ENCODE results near the gene LDLRAD3. TPM values are rescaled to one million over a fixed set of nuclear protein-coding genes. Genes with fewer than 3 reads are reported as not detected.

The LDLRAD3 gene
- total and polyA plus RNA-seq, 4 experiments from 2014 or later = not detected

DNA sequence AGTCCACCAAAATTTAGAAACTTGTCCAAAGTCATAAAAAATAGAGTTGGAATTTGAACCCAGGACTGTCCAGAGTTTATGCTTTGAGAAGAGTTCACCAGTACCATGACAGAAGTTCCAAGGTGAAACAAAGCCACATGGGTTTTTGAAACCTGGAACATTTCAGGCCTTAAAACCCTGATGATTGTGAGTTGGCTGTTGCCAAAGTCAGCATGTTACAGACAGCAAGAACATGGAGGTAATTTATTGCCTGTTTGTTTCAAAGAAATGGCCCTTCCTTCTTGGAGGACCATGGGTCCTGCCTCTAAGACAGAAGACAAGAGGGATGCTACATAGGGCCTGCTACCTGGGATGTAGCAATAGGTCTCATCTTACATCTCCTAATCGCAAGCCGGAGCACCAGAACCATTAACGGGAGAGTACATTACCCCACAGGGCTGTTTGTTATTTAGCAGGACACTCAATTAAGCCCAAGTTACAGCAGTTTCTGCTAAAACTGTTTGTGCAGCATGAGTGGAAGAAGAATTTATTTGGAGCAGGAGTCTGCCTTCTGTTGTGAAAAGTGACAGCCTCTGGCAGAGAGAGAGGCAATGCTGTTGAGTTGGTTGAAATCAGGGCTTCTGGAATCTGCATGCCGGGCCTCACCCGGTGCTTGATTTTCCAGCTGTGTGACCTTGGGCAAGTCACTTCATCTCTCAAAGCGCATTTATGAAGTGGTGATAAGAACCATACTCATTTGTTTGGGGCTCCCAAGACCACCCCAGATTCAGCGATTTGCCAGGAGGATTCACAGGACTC, 136.2 kb downstream of the LDLRAD3 start:
- Mint-ChIP-seq H3K36me3 (no peaks in the 10 kb centered on the region), H3K27ac (no peak overlapping the region)

DNA sequence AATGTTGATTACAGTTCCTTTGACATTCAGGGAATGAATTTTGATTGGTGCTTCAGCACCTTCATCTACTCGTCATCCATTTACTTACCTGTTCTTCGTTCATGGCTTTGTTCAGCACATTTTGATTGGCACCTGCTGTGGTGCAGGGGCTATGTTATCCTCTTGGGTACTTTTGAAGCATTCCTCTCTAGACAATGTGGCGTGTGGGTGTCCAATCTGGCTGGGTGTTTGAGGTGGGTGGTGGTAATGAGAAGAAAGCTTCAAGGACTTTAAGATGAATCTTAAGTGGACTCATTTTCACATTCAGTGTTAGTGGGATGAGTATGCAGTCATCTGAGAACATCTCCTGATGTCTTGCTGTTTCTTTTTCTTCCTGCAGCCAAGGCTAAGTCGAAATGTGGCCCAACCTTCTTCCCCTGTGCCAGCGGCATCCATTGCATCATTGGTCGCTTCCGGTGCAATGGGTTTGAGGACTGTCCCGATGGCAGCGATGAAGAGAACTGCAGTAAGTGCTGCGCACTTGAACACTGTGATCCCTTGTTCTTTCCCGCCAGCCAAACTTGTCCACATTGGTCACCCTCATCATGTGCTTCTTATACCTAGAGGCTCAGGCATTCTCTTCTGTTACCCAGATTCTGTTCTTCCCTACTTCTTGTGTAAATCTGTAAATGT, 137.5 kb downstream of the LDLRAD3 start:
- Mint-ChIP-seq H3K27ac (peak overlapping the region in 1 of 7 donors; percentile 4), H3K9me3 (peaks cover 2 to 18% (median 8%) of the 10 kb centered on the region in 8 donors), H3K4me3 (no peak overlapping the region), H3K4me1 (no peaks in the 10 kb centered on the region), H3K36me3 (no peaks in the 10 kb centered on the region), H3K27me3 (peaks cover 0 to 1% of the 10 kb centered on the region in 2 donors)
- POLR2A ChIA-PET (ENCODE audit: partially characterized antibody) = no interaction called here
- CTCF ChIA-PET (ENCODE audit: partially characterized antibody) = interaction anchor here (1.1 kb wide), 1 partner anchor 9 kb away, joined by 3 read pairs; no protein-coding TSS in a partner anchor
- intact Hi-C loops (cut with micrococcal nuclease) = no loop called here
- H3K4me1 ChIP-seq (ENCODE audit: insufficient read depth, low read length) = no peaks in the 10 kb centered on the region
- no peak for DNase-seq
- no peaks in the 10 kb centered on the region for H3K27me3 ChIP-seq (ENCODE audit: insufficient read depth, low read length)
- H3K36me3 ChIP-seq (ENCODE audit: insufficient read depth, low read length) = no peaks in the 10 kb centered on the region
- no peak overlapping the region for H3K4me3 ChIP-seq (ENCODE audit: low read length in 2 of 2)
- no peaks in the 10 kb centered on the region for H3K9me3 ChIP-seq (ENCODE audit: control insufficient read depth in 1 of 2, low read length in 2 of 2)
- H3K27ac ChIP-seq (ENCODE audit: low read depth, low read length) = no peak overlapping the region

More for the DNA sequence above, 136.2 kb downstream of the LDLRAD3 start:
- no peak for DNase-seq
- no peak overlapping the region for H3K4me3 Mint-ChIP-seq
- H3K4me3 ChIP-seq (ENCODE audit: low read length in 2 of 2) = no peak overlapping the region
- H3K36me3 ChIP-seq (ENCODE audit: insufficient read depth, low read length) = no peaks in the 10 kb centered on the region
- no peaks in the 10 kb centered on the region for H3K9me3 ChIP-seq (ENCODE audit: control insufficient read depth in 1 of 2, low read length in 2 of 2)
- CTCF ChIA-PET (ENCODE audit: partially characterized antibody) = no interaction called here
- H3K9me3 Mint-ChIP-seq = peaks cover 1 to 9% (median 4%) of the 10 kb centered on the region in 8 donors
- H3K27me3 Mint-ChIP-seq = peaks cover 0 to 1% of the 10 kb centered on the region in 2 donors
- no peaks in the 10 kb centered on the region for H3K4me1 Mint-ChIP-seq
- no peaks in the 10 kb centered on the region for H3K4me1 ChIP-seq (ENCODE audit: insufficient read depth, low read length)
- POLR2A ChIA-PET (ENCODE audit: partially characterized antibody) = no interaction called here
- no peaks in the 10 kb centered on the region for H3K27me3 ChIP-seq (ENCODE audit: insufficient read depth, low read length)
- no peak overlapping the region for H3K27ac ChIP-seq (ENCODE audit: low read depth, low read length)
- intact Hi-C loops (cut with micrococcal nuclease) = no loop called here

DNA sequence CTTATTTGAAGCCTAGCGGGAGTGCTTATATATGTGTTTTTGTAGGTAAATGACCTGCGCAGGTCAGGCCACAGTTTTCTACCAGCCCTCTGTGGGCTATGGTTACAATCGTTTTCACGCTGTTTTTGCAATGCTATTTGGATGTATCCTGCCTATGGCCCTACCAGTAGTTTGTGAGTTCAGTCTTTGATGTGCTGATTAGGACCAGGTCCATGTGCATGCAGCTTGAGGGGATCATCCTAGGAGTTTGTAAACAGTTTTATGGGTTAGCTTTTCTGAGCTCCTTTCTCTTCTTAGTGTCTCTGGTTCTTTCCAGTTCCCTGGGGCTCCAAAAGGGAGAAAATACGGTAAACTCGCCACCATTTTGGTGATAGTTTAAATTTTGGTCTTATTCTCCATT, 142.5 kb downstream of the LDLRAD3 start:
- no peaks in the 10 kb centered on the region for H3K4me1 ChIP-seq (ENCODE audit: insufficient read depth, low read length)
- no peaks in the 10 kb centered on the region for H3K36me3 ChIP-seq (ENCODE audit: insufficient read depth, low read length)
- no peaks in the 10 kb centered on the region for H3K9me3 ChIP-seq (ENCODE audit: control insufficient read depth in 1 of 2, low read length in 2 of 2)
- H3K27me3 Mint-ChIP-seq = peaks cover 3 to 8% of the 10 kb centered on the region in 2 donors
- intact Hi-C loops (cut with micrococcal nuclease) = no loop called here
- H3K27me3 ChIP-seq (ENCODE audit: insufficient read depth, low read length) = no peaks in the 10 kb centered on the region
- H3K27ac Mint-ChIP-seq = no peak overlapping the region
- H3K4me3 Mint-ChIP-seq = no peak overlapping the region
- H3K36me3 Mint-ChIP-seq = no peaks in the 10 kb centered on the region
- CTCF ChIA-PET (ENCODE audit: partially characterized antibody) = no interaction called here
- peaks cover 2 to 24% (median 9%) of the 10 kb centered on the region in 8 donors for H3K9me3 Mint-ChIP-seq
- no peak for DNase-seq
- POLR2A ChIA-PET (ENCODE audit: partially characterized antibody) = no interaction called here
- H3K4me3 ChIP-seq (ENCODE audit: low read length in 2 of 2) = no peak overlapping the region
- H3K4me1 Mint-ChIP-seq = no peaks in the 10 kb centered on the region
- no peak overlapping the region for H3K27ac ChIP-seq (ENCODE audit: low read depth, low read length)

DNA sequence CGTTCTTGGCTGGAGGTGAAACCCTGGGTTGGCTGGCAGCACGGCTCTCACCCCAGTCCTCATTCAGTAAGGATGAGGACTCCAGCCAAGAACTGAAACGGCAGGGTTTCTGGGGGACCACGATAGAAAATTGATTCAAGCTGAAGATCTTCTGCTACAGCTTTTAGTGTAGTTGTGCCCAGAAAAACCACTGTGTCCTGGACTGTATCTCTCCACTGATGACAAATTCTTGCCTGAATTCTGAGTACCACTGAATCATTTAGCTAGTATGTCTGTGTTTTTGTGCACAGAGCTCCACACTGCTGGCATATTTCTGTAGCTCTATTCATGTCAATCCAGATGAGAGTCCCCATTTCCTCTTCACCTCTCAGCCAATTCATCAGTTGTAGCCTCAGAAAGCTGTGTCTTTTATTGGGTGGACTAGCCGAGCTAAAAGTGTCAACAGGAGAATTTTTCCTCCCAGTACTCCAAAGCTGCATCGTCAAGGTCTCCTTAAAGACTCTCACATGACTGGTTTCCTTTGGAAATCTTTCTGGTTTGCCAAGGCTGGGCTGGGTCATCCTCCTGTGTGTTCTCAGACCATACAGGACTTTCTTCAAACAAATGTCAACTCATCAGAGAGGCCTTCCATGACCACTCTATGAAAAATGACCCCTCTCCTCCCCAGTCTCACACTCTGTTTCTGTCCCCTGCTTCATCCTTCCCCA, 144.6 kb downstream of the LDLRAD3 start:
- Histone ChIP-seq H3K27ac (ENCODE audit: low read depth, low read length) (no peak overlapping the region), H3K36me3 (ENCODE audit: insufficient read depth, low read length) (no peaks in the 10 kb centered on the region), H3K9me3 (ENCODE audit: control insufficient read depth in 1 of 2, low read length in 2 of 2) (no peaks in the 10 kb centered on the region), H3K4me1 (ENCODE audit: insufficient read depth, low read length) (no peaks in the 10 kb centered on the region), H3K4me3 (ENCODE audit: low read length in 2 of 2) (no peak overlapping the region), H3K27me3 (ENCODE audit: insufficient read depth, low read length) (no peaks in the 10 kb centered on the region)
- POLR2A ChIA-PET (ENCODE audit: partially characterized antibody) = no interaction called here
- DNase-seq = no peak
- peak overlapping the region in 1 of 7 donors; percentile 62 for H3K27ac Mint-ChIP-seq
- H3K4me1 Mint-ChIP-seq = no peaks in the 10 kb centered on the region
- CTCF ChIA-PET (ENCODE audit: partially characterized antibody) = no interaction called here
- H3K9me3 Mint-ChIP-seq = peaks cover 0 to 24% (median 9%) of the 10 kb centered on the region in 8 donors
- intact Hi-C loops (cut with micrococcal nuclease) = no loop called here
- peak overlapping the region in 1 of 8 donors; percentile 17 for H3K4me3 Mint-ChIP-seq
- peaks cover 10 to 18% of the 10 kb centered on the region in 2 donors for H3K27me3 Mint-ChIP-seq
- no peaks in the 10 kb centered on the region for H3K36me3 Mint-ChIP-seq

DNA sequence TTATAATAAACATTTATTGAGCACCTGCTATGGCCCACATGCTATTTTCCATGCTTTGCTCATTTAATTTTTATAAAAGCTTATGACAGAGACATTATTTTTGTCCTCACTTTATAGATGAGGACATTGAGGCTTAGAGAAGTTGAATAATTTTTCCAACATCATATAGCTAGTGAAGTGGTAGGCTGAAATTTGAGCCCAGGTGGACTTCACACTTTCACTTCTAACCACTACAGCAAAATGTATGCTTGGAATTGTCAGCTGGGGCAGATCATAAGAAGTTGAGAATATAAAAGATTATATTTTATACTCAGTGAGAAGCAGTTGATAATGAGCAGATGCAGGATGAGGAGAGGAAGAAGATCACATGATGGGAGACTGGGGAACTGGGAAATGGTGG, 146.1 kb downstream of the LDLRAD3 start:
- CTCF ChIA-PET (ENCODE audit: partially characterized antibody) = no interaction called here
- intact Hi-C loops (cut with micrococcal nuclease) = no loop called here
- no peak for DNase-seq

DNA sequence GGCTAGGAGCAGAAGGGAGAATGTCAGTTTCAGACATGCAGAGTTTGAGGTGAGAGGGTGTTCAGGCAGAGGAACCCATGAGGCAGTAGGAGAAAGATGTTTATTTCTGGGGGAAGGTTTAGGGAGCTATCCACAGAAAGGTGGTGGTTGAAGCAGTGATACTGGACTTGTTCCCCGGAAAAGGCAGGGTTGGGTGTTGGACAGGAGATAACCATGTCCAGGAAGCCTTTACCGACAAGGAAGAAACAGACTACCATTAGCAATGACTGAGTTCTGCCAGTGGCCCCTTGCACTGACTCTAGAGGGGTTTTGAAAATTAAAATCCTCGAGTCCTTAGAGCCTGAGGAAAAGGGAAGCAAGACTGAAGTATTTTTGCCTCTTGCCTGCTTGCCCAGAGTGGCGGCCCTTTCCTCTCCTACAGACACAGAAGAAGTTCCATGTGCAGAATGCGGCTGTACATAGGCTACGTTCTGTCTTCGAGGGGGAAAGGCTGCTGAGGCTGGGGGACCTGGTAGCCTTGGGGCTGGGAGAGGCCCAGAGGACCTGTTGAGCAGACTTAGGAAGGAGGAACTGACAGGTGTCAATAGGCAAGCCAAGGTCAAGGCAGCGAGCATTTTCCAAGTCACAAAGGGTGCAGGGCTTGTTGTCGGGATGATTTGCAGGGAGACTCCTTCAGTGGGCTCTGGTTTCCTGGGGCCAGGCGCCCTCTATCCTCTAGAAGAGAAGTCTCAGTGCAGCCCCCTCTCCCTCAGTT, 146.7 kb downstream of the LDLRAD3 start:
- Mint-ChIP-seq H3K27ac (no peak overlapping the region), H3K36me3 (no peaks in the 10 kb centered on the region), H3K9me3 (peaks cover 0 to 18% (median 7%) of the 10 kb centered on the region in 8 donors), H3K4me3 (no peak overlapping the region), H3K4me1 (no peaks in the 10 kb centered on the region), H3K27me3 (peaks cover 15 to 24% of the 10 kb centered on the region in 2 donors)
- no peak for DNase-seq
- ChIA-PET POLR2A (ENCODE audit: partially characterized antibody) (no interaction called here), CTCF (ENCODE audit: partially characterized antibody) (no interaction called here)
- no peaks in the 10 kb centered on the region for H3K9me3 ChIP-seq (ENCODE audit: control insufficient read depth in 1 of 2, low read length in 2 of 2)
- no peak overlapping the region for H3K27ac ChIP-seq (ENCODE audit: low read depth, low read length)
- no peak overlapping the region for H3K4me3 ChIP-seq (ENCODE audit: low read length in 2 of 2)
- H3K36me3 ChIP-seq (ENCODE audit: insufficient read depth, low read length) = no peaks in the 10 kb centered on the region
- no peaks in the 10 kb centered on the region for H3K4me1 ChIP-seq (ENCODE audit: insufficient read depth, low read length)
- intact Hi-C loops (cut with micrococcal nuclease) = no loop called here
- H3K27me3 ChIP-seq (ENCODE audit: insufficient read depth, low read length) = no peaks in the 10 kb centered on the region

More for the DNA sequence above, 146.1 kb downstream of the LDLRAD3 start:
- Mint-ChIP-seq H3K27me3 (peaks cover 14 to 24% of the 10 kb centered on the region in 2 donors), H3K9me3 (peaks cover 0 to 23% (median 9%) of the 10 kb centered on the region in 8 donors), H3K4me1 (no peaks in the 10 kb centered on the region), H3K27ac (no peak overlapping the region), H3K36me3 (no peaks in the 10 kb centered on the region), H3K4me3 (no peak overlapping the region)
- Histone ChIP-seq H3K36me3 (ENCODE audit: insufficient read depth, low read length) (no peaks in the 10 kb centered on the region), H3K9me3 (ENCODE audit: control insufficient read depth in 1 of 2, low read length in 2 of 2) (no peaks in the 10 kb centered on the region), H3K27me3 (ENCODE audit: insufficient read depth, low read length) (no peaks in the 10 kb centered on the region), H3K27ac (ENCODE audit: low read depth, low read length) (no peak overlapping the region), H3K4me1 (ENCODE audit: insufficient read depth, low read length) (no peaks in the 10 kb centered on the region), H3K4me3 (ENCODE audit: low read length in 2 of 2) (no peak overlapping the region)
- POLR2A ChIA-PET (ENCODE audit: partially characterized antibody) = no interaction called here

Data from CD4-positive, alpha-beta memory T cell (primary cell).